GM23248 (cell line): ENCODE measurements around the gene ABCG1. TPM values are rescaled to one million over a fixed set of nuclear protein-coding genes. Genes with fewer than 3 reads are reported as not detected.

Experiments used
- DNase-seq: peaks from one replicate; pipeline ENCODE4 v3.0.0-alpha.2; 2015
- H2AFZ ChIP-seq: fragments of 200-600 bp; sonication (generic); 2 replicates; pipeline ENCODE4 v1.6.1; 2016; ENCODE audit warnings: antibody characterized with exemption
- H3F3A ChIP-seq: fragments of 200-600 bp; sonication (generic); 2 replicates; pipeline ENCODE4 v1.6.1; 2016; ENCODE audit warnings: mild to moderate bottlenecking, antibody characterized with exemption, mixed run types; ENCODE audit not compliant: insufficient read depth
- H3K27ac ChIP-seq: fragments of 200-600 bp; sonication (generic); 2 replicates; pipeline ENCODE4 v1.5.1; 2016; ENCODE audit warnings: mild to moderate bottlenecking
- H3K27me3 ChIP-seq: fragments of 200-600 bp; sonication (generic); replicated peaks from 2 replicates; pipeline ENCODE4 v1.6.1; 2016; ENCODE audit warnings: mild to moderate bottlenecking; ENCODE audit not compliant: insufficient read depth
- H3K36me3 ChIP-seq: fragments of 200-600 bp; sonication (generic); 2 replicates; pipeline ENCODE4 v1.6.1; 2016; ENCODE audit warnings: low read depth, mild to moderate bottlenecking
- H3K4me1 ChIP-seq: fragments of 200-600 bp; sonication (generic); 2 replicates; pipeline ENCODE4 v1.6.1; 2016; ENCODE audit warnings: mild to moderate bottlenecking; ENCODE audit not compliant: insufficient read depth
- H3K4me2 ChIP-seq: fragments of 200-600 bp; sonication (generic); one replicate; pipeline ENCODE4 v1.6.1; 2016; ENCODE audit warnings: mild to moderate bottlenecking; ENCODE audit not compliant: unreplicated experiment
- H3K4me3 ChIP-seq: fragments of 200-600 bp; sonication (generic); 2 replicates; pipeline ENCODE4 v1.5.1; 2016; ENCODE audit warnings: mild to moderate bottlenecking
- H3K79me2 ChIP-seq: fragments of 200-600 bp; sonication (generic); 2 replicates; pipeline ENCODE4 v1.6.1; 2016; ENCODE audit warnings: mild to moderate bottlenecking; ENCODE audit not compliant: insufficient read depth
- H3K9ac ChIP-seq: fragments of 200-600 bp; sonication (generic); 2 replicates; pipeline ENCODE4 v1.6.1; 2016; ENCODE audit warnings: mild to moderate bottlenecking
- H3K9me2 ChIP-seq: fragments of 200-600 bp; sonication (generic); 2 replicates; pipeline ENCODE4 v1.6.1; 2016; ENCODE audit warnings: mixed run types, mild to moderate bottlenecking, moderate library complexity; ENCODE audit not compliant: insufficient read depth
- H3K9me3 ChIP-seq: fragments of 200-600 bp; sonication (generic); one replicate; pipeline ENCODE4 v1.6.1; 2017; ENCODE audit warnings: low read depth
- H4K20me1 ChIP-seq: fragments of 200-600 bp; sonication (generic); 2 replicates; pipeline ENCODE4 v1.6.0; 2016; ENCODE audit not compliant: insufficient read depth
- EZH2 ChIP-seq: fragments of 200-600 bp; sonication (generic); IDR thresholded peaks from 2 replicates; pipeline ENCODE4 v1.6.1; 2018; ENCODE audit warnings: antibody characterized with exemption, mild to moderate bottlenecking; ENCODE audit not compliant: insufficient read depth, poor library complexity, severe bottlenecking
- EZH2phosphoT487 ChIP-seq: fragments of 200-600 bp; sonication (generic); IDR thresholded peaks from 2 replicates; pipeline ENCODE4 v1.6.1; 2018; ENCODE audit warnings: antibody characterized with exemption, moderate library complexity, mild to moderate bottlenecking, low read depth; ENCODE audit not compliant: insufficient read depth
- WGBS, 2 experiments: methylation state at CpG; one replicate each; pipeline ENCODE4 v1.1.6; 2015 to 2017; ENCODE audit warnings: low lambda C conversion rate in 2 of 2, low coverage in 1 of 2; ENCODE audit errors: missing lambda C conversion rate in 2 of 2; 5-methylcytosine and 5-hydroxymethylcytosine counted together
- in situ Hi-C: fragments of 300-500 bp; cut with MboI; formaldehyde crosslinking; loops from 2 replicates; pipeline ENCODE4 v1.15.0; 2020
- polyA plus RNA-seq: library from polyadenylated mRNA; unstranded; fragments of >200 nt; fragmentation: Nextera tagmentation; extraction: Ambion mirVana; gene quantifications from 2 replicates; pipeline ENCODE4 v1.2.1, GENCODE V29; 2016
- total RNA-seq: library from RNA; depleted of rRNA; stranded (reverse); fragments of >200 nt; shearing (Covaris generic); gene quantifications from 2 replicates; pipeline ENCODE4 v1.2.3, GENCODE V29; 2014

The ABCG1 gene
- total and polyA plus RNA-seq, 2 experiments from 2014 or later = 0.08 TPM; not detected in 1

DNA sequence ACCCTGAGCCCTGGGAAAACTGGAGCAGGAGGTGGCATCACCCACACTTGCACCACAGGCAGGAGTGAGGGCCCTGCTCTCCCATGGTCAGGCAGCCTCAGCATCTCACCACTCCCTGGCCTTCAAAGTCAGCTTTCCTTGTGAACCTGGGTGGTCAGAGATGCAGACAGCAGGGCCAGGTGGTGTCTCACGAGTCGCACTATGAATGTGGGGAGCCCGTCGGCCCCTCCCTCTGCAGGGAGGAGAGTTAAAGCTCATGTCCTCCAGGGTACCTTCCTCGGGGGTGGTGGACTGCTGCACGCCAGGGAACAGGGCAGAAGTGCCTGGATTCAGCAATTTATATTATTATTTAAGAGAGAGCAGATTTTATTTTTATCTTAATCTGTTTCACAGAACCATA, 24.1 kb downstream of the ABCG1 start:
- Histone ChIP-seq H3K9me3 (no peaks in the 10 kb centered on the region), H3K9me2 (no peaks in the 10 kb centered on the region), H3K9ac (no peak overlapping the region), H3K27ac (no peak overlapping the region), H3K4me1 (no peaks in the 10 kb centered on the region), H4K20me1 (no peaks in the 10 kb centered on the region), H3K36me3 (no peaks in the 10 kb centered on the region), H3K79me2 (no peaks in the 10 kb centered on the region), H3K4me3 (no peak overlapping the region), H2AFZ (no peak overlapping the region), H3K27me3 (peaks cover 40% of the 10 kb centered on the region), H3K4me2 (no peak overlapping the region), H3F3A (no peaks in the 10 kb centered on the region)
- TF ChIP-seq EZH2 = no peak
- TF ChIP-seq EZH2phosphoT487 = no peak
- no peak for DNase-seq
- WGBS, 2 experiments = 40 to 57% methylated on average over 6 of the region's 6 CpGs
- in situ Hi-C loops = no loop called here

DNA sequence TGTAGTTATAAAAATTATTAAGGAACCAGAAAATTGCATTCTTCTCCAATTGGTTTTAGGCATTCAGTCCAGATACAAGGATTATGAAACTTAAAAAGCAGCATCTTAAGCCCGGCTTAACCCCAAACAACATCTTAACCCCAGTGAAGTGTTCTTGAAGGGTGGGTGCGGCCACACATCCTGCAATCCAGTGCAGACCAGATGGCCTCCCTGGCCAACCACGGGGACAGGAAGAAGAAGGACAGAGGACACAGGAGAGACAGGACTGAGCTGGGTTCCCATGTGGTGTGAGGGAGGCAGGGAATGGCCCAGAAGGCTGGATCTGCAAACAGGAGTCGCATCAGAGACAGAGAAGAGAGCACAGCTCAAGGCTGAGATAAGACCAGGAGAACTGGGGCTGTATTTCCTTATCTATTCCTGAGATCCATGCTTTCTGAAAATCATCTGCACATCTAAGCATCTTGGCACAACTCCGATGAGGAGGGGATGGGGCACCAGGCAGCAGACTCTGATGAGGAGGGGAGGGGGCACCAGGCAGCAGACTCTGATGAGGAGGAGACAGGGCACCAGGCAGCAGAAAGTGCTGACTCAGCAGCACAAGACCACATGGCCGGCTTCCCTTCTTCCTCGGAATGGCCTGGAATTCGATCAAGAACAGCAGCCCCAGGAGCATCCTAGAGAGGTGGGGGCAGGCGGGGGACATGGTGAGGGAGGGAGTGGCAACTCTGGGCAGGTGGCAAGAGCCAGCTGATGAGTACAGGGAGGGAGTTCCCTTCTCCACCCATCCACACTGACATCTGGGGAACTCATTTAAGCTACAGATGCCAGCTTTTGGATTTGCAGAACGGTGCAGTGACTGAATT, 26.6 kb downstream of the ABCG1 start:
- no peak overlapping the region for H2AFZ ChIP-seq
- WGBS, 2 experiments = 11 to 17% methylated on average over 10 of the region's 10 CpGs

DNA sequence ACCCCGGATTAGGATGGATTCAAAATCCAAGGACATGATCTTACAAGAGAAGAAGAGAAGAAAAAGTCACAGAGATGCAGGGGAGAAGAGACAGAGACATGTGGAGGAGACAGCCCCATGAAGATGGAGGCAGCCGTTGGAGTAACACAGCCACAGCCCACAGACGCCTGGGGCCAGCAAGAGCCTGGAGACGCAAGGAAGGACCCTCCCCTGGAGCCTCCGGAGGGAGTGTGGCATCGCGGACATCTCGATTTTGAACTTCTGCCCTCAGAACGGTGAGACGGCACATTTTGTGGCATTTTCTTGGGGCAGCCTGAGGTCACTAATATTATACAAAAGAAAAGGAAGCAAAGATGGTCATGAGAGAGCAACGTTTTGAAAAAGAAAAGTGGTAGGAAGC, 28.8 kb downstream of the ABCG1 start:
- H2AFZ ChIP-seq = no peak overlapping the region
- in situ Hi-C loops = no loop called here
- no peak overlapping the region for H3K4me2 ChIP-seq
- no peaks in the 10 kb centered on the region for H3K4me1 ChIP-seq
- no peak for DNase-seq
- no peaks in the 10 kb centered on the region for H3F3A ChIP-seq
- TF ChIP-seq EZH2phosphoT487 (no peak), EZH2 (no peak)
- no peak overlapping the region for H3K9ac ChIP-seq
- no peaks in the 10 kb centered on the region for H3K9me3 ChIP-seq
- no peaks in the 10 kb centered on the region for H3K36me3 ChIP-seq
- H3K79me2 ChIP-seq = no peaks in the 10 kb centered on the region
- H3K27me3 ChIP-seq = peaks cover 30% of the 10 kb centered on the region
- WGBS, 2 experiments = 59 to 64% methylated on average over 11 of the region's 11 CpGs
- no peaks in the 10 kb centered on the region for H3K9me2 ChIP-seq
- H3K27ac ChIP-seq = no peak overlapping the region
- H4K20me1 ChIP-seq = no peaks in the 10 kb centered on the region
- no peak overlapping the region for H3K4me3 ChIP-seq

More for the DNA sequence above, 26.6 kb downstream of the ABCG1 start:
- H3F3A ChIP-seq = no peaks in the 10 kb centered on the region
- no peaks in the 10 kb centered on the region for H3K79me2 ChIP-seq
- DNase-seq = no peak
- H3K36me3 ChIP-seq = no peaks in the 10 kb centered on the region
- H3K4me1 ChIP-seq = no peaks in the 10 kb centered on the region
- H3K27ac ChIP-seq = no peak overlapping the region
- H3K9ac ChIP-seq = no peak overlapping the region
- in situ Hi-C loops = no loop called here
- no peaks in the 10 kb centered on the region for H4K20me1 ChIP-seq
- TF ChIP-seq EZH2phosphoT487 = no peak
- no peak for TF ChIP-seq EZH2
- no peaks in the 10 kb centered on the region for H3K9me3 ChIP-seq
- H3K4me2 ChIP-seq = no peak overlapping the region
- H3K9me2 ChIP-seq = no peaks in the 10 kb centered on the region
- H3K27me3 ChIP-seq = peaks cover 30% of the 10 kb centered on the region
- H3K4me3 ChIP-seq = no peak overlapping the region

DNA sequence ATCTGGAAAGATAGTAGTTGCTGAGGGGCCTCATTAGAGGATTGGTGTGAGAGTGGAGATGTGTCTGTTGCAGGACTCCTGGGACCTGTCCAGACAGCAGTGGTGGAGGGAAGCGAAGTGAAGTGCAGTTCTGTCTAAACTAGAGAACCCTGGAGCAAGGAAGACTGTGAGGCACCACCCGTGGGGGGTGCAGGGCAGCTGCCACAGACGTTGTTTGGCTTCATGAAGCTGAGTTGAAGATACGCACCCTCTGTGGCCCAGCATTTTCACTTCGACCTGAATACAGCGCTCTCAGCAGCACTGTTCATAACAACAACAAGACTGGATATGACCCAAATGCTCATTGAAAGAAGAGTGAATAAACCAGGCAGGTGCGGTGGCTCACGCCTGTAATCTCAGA, 29.3 kb downstream of the ABCG1 start:
- no peak overlapping the region for H3K9ac ChIP-seq
- H4K20me1 ChIP-seq = no peaks in the 10 kb centered on the region
- no peak for TF ChIP-seq EZH2
- no peak for TF ChIP-seq EZH2phosphoT487
- no peaks in the 10 kb centered on the region for H3K79me2 ChIP-seq
- no peak overlapping the region for H3K4me2 ChIP-seq
- no peak overlapping the region for H2AFZ ChIP-seq
- no peaks in the 10 kb centered on the region for H3K9me3 ChIP-seq
- H3K27me3 ChIP-seq = peaks cover 30% of the 10 kb centered on the region
- no peaks in the 10 kb centered on the region for H3K36me3 ChIP-seq
- no peak overlapping the region for H3K4me3 ChIP-seq
- 56 to 59% methylated on average over 8 of the region's 8 CpGs for WGBS, 2 experiments
- DNase-seq = no peak
- no peaks in the 10 kb centered on the region for H3K9me2 ChIP-seq
- in situ Hi-C loops = no loop called here
- H3K4me1 ChIP-seq = no peaks in the 10 kb centered on the region
- no peaks in the 10 kb centered on the region for H3F3A ChIP-seq
- H3K27ac ChIP-seq = no peak overlapping the region
